HepG2 (cell line): ENCODE results near the gene SH2D6. TPM values are rescaled to one million over a fixed set of nuclear protein-coding genes. Genes with fewer than 3 reads are reported as not detected.

ENCODE experiments used
- EEA1 ChIP-seq: sonication (generic); formaldehyde crosslinking; IDR thresholded peaks from 2 replicates; pipeline ENCODE4 v1.5.1; 2020; ENCODE audit warnings: mild to moderate bottlenecking, missing genetic modification reagents, borderline replicate concordance
- ESRRA ChIP-seq: sonication (generic); formaldehyde crosslinking; IDR thresholded peaks from 2 replicates; pipeline ENCODE4 v1.5.1; 2020; ENCODE audit warnings: mild to moderate bottlenecking, low read depth, missing genetic modification reagents
- GFI1 ChIP-seq: sonication (generic); formaldehyde crosslinking; IDR thresholded peaks from 2 replicates; pipeline ENCODE4 v1.5.0; 2020; ENCODE audit warnings: missing genetic modification reagents, mild to moderate bottlenecking, borderline replicate concordance
- GPN1 ChIP-seq: sonication (generic); formaldehyde crosslinking; IDR thresholded peaks from 2 replicates; pipeline ENCODE4 v1.5.1; 2020; ENCODE audit warnings: missing genetic modification reagents, borderline replicate concordance
- HMG20B ChIP-seq: conservative IDR thresholded peaks from 2 replicates; pipeline ENCODE4 v1.6.1; 2016; ENCODE audit warnings: missing genetic modification reagents, missing compliant biosample characterization
- HNRNPK ChIP-seq: fragments of 200-400 bp; formaldehyde crosslinking; IDR thresholded peaks from 2 replicates; pipeline ENCODE4 v1.6.1; 2018; ENCODE audit warnings: low read length, low read depth, moderate library complexity, mild to moderate bottlenecking; ENCODE audit not compliant: poor library complexity, severe bottlenecking
- LCORL ChIP-seq, 2 experiments: fragments of 450-650 bp in 1 of 2; sonication (generic) in 1 of 2; formaldehyde crosslinking in 1 of 2; IDR thresholded peaks; 2 replicates each; pipeline versions ENCODE4 v1.5.0 to v1.6.1; 2017 to 2020; ENCODE audit warnings: antibody characterized with exemption in 1 of 2, missing genetic modification reagents in 1 of 2
- NFE2L2 ChIP-seq: fragments of 150-350 bp; IDR thresholded peaks from 2 replicates; pipeline ENCODE4 v1.6.1; 2014; ENCODE audit warnings: low read length
- PTBP1 ChIP-seq: fragments of 200-400 bp; formaldehyde crosslinking; IDR thresholded peaks from 2 replicates; pipeline ENCODE4 v1.6.1; 2018; ENCODE audit warnings: low read length, low read depth; ENCODE audit not compliant: poor library complexity, severe bottlenecking
- SAP130 ChIP-seq: IDR thresholded peaks from 2 replicates; pipeline ENCODE4 v1.6.1; 2016; ENCODE audit warnings: low read depth
- TGIF2 ChIP-seq: IDR thresholded peaks from 2 replicates; pipeline ENCODE4 v1.6.1; 2016; ENCODE audit warnings: control low read depth, missing compliant biosample characterization
- YEATS2 ChIP-seq: sonication (generic); formaldehyde crosslinking; IDR thresholded peaks from 2 replicates; pipeline ENCODE4 v1.4.0; 2020; ENCODE audit warnings: missing genetic modification reagents, borderline replicate concordance
- ZFP1 ChIP-seq: IDR thresholded peaks from 2 replicates; pipeline ENCODE4 v1.6.1; 2016
- ZFP36 ChIP-seq: fragments of 150-350 bp; IDR thresholded peaks from 2 replicates; pipeline ENCODE4 v1.6.1; 2018; ENCODE audit warnings: borderline replicate concordance, low read length, low read depth; ENCODE audit not compliant: partially characterized antibody
- ZNF253 ChIP-seq: sonication (generic); formaldehyde crosslinking; IDR thresholded peaks from 2 replicates; pipeline ENCODE4 v1.8.0; 2022; ENCODE audit warnings: mild to moderate bottlenecking, missing genetic modification reagents, borderline replicate concordance
- ZNF749 ChIP-seq: sonication (generic); formaldehyde crosslinking; IDR thresholded peaks from 2 replicates; pipeline ENCODE4 v1.8.0; 2022; ENCODE audit warnings: mild to moderate bottlenecking, missing genetic modification reagents, moderate library complexity, borderline replicate concordance
- ZNF761 ChIP-seq: sonication (generic); formaldehyde crosslinking; conservative IDR thresholded peaks from 2 replicates; pipeline ENCODE4 v1.4.0; 2020; ENCODE audit warnings: mild to moderate bottlenecking, missing genetic modification reagents
- ZNF772 ChIP-seq: sonication (generic); formaldehyde crosslinking; IDR thresholded peaks from 2 replicates; pipeline ENCODE4 v1.5.0; 2020; ENCODE audit warnings: mild to moderate bottlenecking, missing genetic modification reagents
- ZNF782 ChIP-seq: sonication (generic); formaldehyde crosslinking; IDR thresholded peaks from 2 replicates; pipeline ENCODE4 v1.4.0; 2020; ENCODE audit warnings: missing genetic modification reagents, mild to moderate bottlenecking, borderline replicate concordance
- polyA plus RNA-seq, 8 experiments: library from polyadenylated mRNA; depleted of rRNA in 3 of 8; stranded (reverse) in 7 of 8; unstranded in 1 of 8; fragments of >200 nt; fragmentation: Illumina TruSeq in 4 of 8; extraction: Trizol in 4 of 8; gene quantifications; 2 replicates each; pipeline versions ENCODE4 v1.2.1 to v1.2.3, GENCODE V29; 2011 to 2016; ENCODE audit warnings: low read depth in 4 of 8, missing spikeins in 1 of 8, mixed read lengths in 1 of 8; ENCODE audit not compliant: insufficient read depth in 1 of 8
- total RNA-seq, 5 experiments: library from RNA; depleted of rRNA; stranded (reverse); fragments of >200 nt; fragmentation: Illumina TruSeq; extraction: Trizol; gene quantifications; 2 replicates each; pipeline ENCODE4 v1.2.3, GENCODE V29; 2016; ENCODE audit warnings: low read depth in 1 of 5
- TF ChIP-seq, protein P1 (sequence below): IDR thresholded peaks from 2 replicates; pipeline ENCODE4 v1.6.1; 2016; ENCODE audit warnings: missing biosample characterization, missing genetic modification reagents, low read depth
- TF ChIP-seq, protein P2 (sequence below), 2 experiments: IDR thresholded peaks; 2 replicates each; pipeline ENCODE4 v1.6.1; 2011 to 2012; ENCODE audit warnings: low read length in 2 of 2, borderline replicate concordance in 1 of 2, low read depth in 1 of 2, mild to moderate bottlenecking in 1 of 2, moderate library complexity in 1 of 2
- TF ChIP-seq, protein P3 (sequence below): sonication (generic); formaldehyde crosslinking; IDR thresholded peaks from 2 replicates; pipeline ENCODE4 v1.5.0; 2020; ENCODE audit warnings: mild to moderate bottlenecking, low read depth, missing genetic modification reagents, borderline replicate concordance
- TF ChIP-seq, protein P4 (sequence below): sonication (generic); formaldehyde crosslinking; IDR thresholded peaks from 2 replicates; pipeline ENCODE4 v1.8.1; 2023; ENCODE audit warnings: mild to moderate bottlenecking, missing genetic modification reagents, borderline replicate concordance

SH2D6 gene
- total and polyA plus RNA-seq, 2 of the 13 experiments (the other 11 are each of a cell fraction or from before 2014, with no cell fraction given), result 0.11 to 0.26 TPM

DNA sequence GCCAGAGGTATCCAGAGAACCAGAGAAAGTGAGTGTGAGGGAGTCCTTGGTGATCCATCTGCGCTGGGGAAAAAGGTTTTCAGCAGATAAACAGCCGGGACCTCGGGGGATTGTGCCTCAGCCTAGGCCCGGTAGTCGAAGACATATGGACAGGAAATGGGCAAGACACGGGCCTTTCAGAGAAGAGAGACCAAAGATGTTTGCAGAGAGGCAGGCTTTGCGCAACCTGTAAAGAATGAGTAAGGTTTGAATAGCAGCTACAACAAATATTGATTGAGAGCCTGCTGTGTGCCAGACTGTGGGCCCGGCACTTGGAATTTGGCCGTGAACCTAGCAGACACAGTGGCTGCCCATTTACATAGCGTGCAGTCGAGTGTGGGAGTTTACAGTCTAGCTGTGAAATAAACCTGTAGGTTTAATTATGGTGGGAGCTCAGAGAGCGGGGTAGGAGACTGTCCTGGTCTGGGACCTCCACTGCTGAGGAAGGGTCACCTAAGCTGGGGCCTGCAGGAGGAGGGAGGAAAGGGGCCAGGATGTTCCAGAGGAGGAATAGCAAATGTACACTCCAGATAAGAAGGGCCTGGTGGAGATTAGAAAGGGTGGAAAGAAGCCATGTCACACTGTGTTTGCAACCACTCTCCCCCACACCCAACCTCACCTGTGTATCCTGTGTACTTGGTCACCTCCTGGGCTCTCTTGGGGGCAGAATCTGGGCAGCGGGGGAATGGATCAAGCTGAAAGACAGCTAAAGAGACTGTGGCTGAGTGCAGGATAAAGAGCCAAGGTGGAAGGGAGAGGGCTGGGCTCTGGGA is 3.0 kb downstream of the SH2D6 start (continued):
- TF ChIP-seq ZFP1 (CRISPR knock-in tag) (0 out of 2 replicates have a peak, but pooled peaks have one; percentile 41), LCORL (IDR thresholded peaks at IDR 0.05) (no peak), LCORL (CRISPR knock-in tag; IDR thresholded peaks at IDR 0.05) (peak; percentile 89), HMG20B (CRISPR knock-in tag) (peak; percentile 94), ESRRA (CRISPR knock-in tag) (peak; percentile 30; the same call in 1 of the 2 replicates), GFI1 (CRISPR knock-in tag) (peak; percentile 92), YEATS2 (peak; percentile 80; the same call in 1 of the 2 replicates), NFE2L2 (0 out of 2 replicates have a peak, but pooled peaks have one; percentile 1), GPN1 (CRISPR knock-in tag) (no peak), EEA1 (no peak), ZNF253 (CRISPR knock-in tag) (peak; percentile 46; the same call in 1 of the 2 replicates), HNRNPK (no peak), ZNF761 (CRISPR knock-in tag) (peak; percentile 84; the same call in 1 of the 2 replicates), PTBP1 (no peak), ZNF749 (CRISPR knock-in tag) (no peak; the same call in 1 of the 2 replicates), ZNF782 (CRISPR knock-in tag) (peak; percentile 35; the same call in 1 of the 2 replicates), ZFP36 (peak; percentile 52), TGIF2 (CRISPR knock-in tag) (peak; percentile 88), ZNF772 (CRISPR knock-in tag) (0 out of 2 replicates have a peak, but pooled peaks have one; percentile 52), SAP130 (CRISPR knock-in tag) (peak; percentile 97)
- TF ChIP-seq, protein P1, sequence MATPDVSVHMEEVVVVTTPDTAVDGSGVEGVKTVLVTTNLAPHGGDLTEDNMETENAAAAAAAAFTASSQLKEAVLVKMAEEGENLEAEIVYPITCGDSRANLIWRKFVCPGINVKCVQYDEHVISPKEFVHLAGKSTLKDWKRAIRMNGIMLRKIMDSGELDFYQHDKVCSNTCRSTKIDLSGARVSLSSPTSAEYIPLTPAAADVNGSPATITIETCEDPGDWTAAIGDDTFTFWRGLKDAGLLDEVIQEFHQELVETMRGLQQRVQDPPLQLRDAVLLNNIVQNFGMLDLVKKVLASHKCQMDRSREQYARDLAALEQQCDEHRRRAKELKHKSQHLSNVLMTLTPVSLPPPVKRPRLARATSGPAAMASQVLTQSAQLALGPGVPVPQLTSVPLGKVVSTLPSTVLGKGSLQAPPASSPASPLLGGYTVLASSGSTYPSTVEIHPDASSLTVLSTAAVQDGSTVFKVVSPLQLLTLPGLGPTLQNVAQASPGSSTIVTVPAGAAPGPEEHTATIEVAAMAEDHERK (CRISPR knock-in tag), result no peak
- TF ChIP-seq, protein P2, sequence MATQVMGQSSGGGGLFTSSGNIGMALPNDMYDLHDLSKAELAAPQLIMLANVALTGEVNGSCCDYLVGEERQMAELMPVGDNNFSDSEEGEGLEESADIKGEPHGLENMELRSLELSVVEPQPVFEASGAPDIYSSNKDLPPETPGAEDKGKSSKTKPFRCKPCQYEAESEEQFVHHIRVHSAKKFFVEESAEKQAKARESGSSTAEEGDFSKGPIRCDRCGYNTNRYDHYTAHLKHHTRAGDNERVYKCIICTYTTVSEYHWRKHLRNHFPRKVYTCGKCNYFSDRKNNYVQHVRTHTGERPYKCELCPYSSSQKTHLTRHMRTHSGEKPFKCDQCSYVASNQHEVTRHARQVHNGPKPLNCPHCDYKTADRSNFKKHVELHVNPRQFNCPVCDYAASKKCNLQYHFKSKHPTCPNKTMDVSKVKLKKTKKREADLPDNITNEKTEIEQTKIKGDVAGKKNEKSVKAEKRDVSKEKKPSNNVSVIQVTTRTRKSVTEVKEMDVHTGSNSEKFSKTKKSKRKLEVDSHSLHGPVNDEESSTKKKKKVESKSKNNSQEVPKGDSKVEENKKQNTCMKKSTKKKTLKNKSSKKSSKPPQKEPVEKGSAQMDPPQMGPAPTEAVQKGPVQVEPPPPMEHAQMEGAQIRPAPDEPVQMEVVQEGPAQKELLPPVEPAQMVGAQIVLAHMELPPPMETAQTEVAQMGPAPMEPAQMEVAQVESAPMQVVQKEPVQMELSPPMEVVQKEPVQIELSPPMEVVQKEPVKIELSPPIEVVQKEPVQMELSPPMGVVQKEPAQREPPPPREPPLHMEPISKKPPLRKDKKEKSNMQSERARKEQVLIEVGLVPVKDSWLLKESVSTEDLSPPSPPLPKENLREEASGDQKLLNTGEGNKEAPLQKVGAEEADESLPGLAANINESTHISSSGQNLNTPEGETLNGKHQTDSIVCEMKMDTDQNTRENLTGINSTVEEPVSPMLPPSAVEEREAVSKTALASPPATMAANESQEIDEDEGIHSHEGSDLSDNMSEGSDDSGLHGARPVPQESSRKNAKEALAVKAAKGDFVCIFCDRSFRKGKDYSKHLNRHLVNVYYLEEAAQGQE (IDR thresholded peaks at IDR 0.05; ENCODE audit: borderline replicate concordance in 1 of 2, low read depth in 1 of 2, low read length in 2 of 2), result peak in 1 of 2 experiments; percentile 86; a peak in 2 of 4 replicates
- TF ChIP-seq, protein P3, sequence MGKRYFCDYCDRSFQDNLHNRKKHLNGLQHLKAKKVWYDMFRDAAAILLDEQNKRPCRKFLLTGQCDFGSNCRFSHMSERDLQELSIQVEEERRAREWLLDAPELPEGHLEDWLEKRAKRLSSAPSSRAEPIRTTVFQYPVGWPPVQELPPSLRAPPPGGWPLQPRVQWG (CRISPR knock-in tag), result no peak
- TF ChIP-seq, protein P4, sequence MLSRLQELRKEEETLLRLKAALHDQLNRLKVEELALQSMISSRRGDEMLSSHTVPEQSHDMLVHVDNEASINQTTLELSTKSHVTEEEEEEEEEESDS (CRISPR knock-in tag), result no peak
